Endothelial cell of umbilical vein (primary cell): ENCODE data around the gene FHOD3. TPM values are rescaled to one million over a fixed set of nuclear protein-coding genes. Genes with fewer than 3 reads are reported as not detected.

Source experiments
- BruUV-seq: library from RNA; stranded (reverse); fragments of 400-500 nt; replicated peaks from 2 replicates; lab custom pipeline; 2021; lab: Mats Ljungman, UMichigan
- CTCF ChIA-PET: fragments of 300-600, 350-600 bp; sonication (Branson Sonifier 250); formaldehyde crosslinking; loops from one replicate; lab custom pipeline; 2021; ENCODE audit warnings: antibody characterized with exemption, inconsistent platforms; lab: Charles Lee
- POLR2A ChIA-PET: fragments of 300-600, 350-600 bp; sonication (Branson Sonifier 250); formaldehyde crosslinking; loops from one replicate; lab custom pipeline; 2021; ENCODE audit warnings: antibody characterized with exemption, inconsistent platforms; lab: Charles Lee
- DNase-seq: peaks from one replicate; pipeline ENCODE4 v3.0.0-alpha.2; 2011; ENCODE audit warnings: low read depth, low spot score
- FAIRE-seq: peaks from 2 replicates; lab custom pipeline; 2011; peaks lifted over from hg19 to GRCh38; lab: Jason Lieb, UNC
- H2AFZ ChIP-seq: 2 replicates; pipeline ENCODE4 v1.6.0; 2012; ENCODE audit warnings: low read depth, low read length, control low read depth, inconsistent platforms
- H3K27ac ChIP-seq: 2 replicates; pipeline ENCODE4 v1.5.1; 2011; ENCODE audit warnings: low read depth, mild to moderate bottlenecking, control low read depth, low read length, moderate library complexity; ENCODE audit not compliant: insufficient read depth
- H3K27me3 ChIP-seq, 2 experiments: 2 replicates each; pipeline versions ENCODE4 v1.6.0 to v1.6.1; 2011; ENCODE audit warnings: low read length in 2 of 2, mixed read lengths in 1 of 2; ENCODE audit not compliant: control insufficient read depth in 2 of 2, insufficient read depth in 2 of 2
- H3K36me3 ChIP-seq, 2 experiments: 2 replicates in 1 of 2; 3 replicates in 1 of 2; pipeline ENCODE4 v1.5.1; 2011; ENCODE audit warnings: low read length in 2 of 2, mild to moderate bottlenecking in 1 of 2, moderate library complexity in 1 of 2; ENCODE audit not compliant: control insufficient read depth in 2 of 2, insufficient read depth in 2 of 2; ENCODE audit errors: extremely low read depth in 1 of 2
- H3K4me1 ChIP-seq: 3 replicates; pipeline ENCODE4 v1.5.1; 2011; ENCODE audit warnings: mild to moderate bottlenecking, low read length; ENCODE audit not compliant: control insufficient read depth, insufficient read depth; ENCODE audit errors: extremely low read depth
- H3K4me2 ChIP-seq: 2 replicates; pipeline ENCODE4 v1.6.1; 2011; ENCODE audit warnings: low read length, control low read depth, mixed read lengths; ENCODE audit not compliant: insufficient read depth
- H3K4me3 ChIP-seq, 3 experiments: fragments of 200-600 bp in 1 of 3; sonication (generic), shearing (Covaris generic) in 1 of 3; replicated peaks in 1 of 3; 2 replicates each; pipeline ENCODE4 v1.5.1; 2011 to 2016; ENCODE audit warnings: control low read depth in 3 of 3, low read length in 3 of 3, mild to moderate bottlenecking in 2 of 3, inconsistent platforms in 1 of 3, low read depth in 1 of 3, moderate library complexity in 1 of 3; ENCODE audit not compliant: insufficient read depth in 1 of 3
- H3K79me2 ChIP-seq: 2 replicates; pipeline ENCODE4 v1.6.0; 2012; ENCODE audit warnings: low read length, inconsistent platforms; ENCODE audit not compliant: control insufficient read depth, insufficient read depth
- H3K9ac ChIP-seq: replicated peaks from 2 replicates; pipeline ENCODE3; 2011; ENCODE audit warnings: low read length, control low read depth; ENCODE audit not compliant: insufficient read depth; ENCODE audit errors: extremely low read depth
- H3K9me1 ChIP-seq: replicated peaks from 3 replicates; pipeline ENCODE4 v1.6.0; 2011; ENCODE audit warnings: mild to moderate bottlenecking, low read length; ENCODE audit not compliant: control insufficient read depth, insufficient read depth; ENCODE audit errors: extremely low read depth
- H3K9me3 ChIP-seq: replicated peaks from 2 replicates; pipeline ENCODE4 v1.5.1; 2012; ENCODE audit warnings: low read length, inconsistent platforms; ENCODE audit not compliant: control insufficient read depth, insufficient read depth
- H4K20me1 ChIP-seq: replicated peaks from 2 replicates; pipeline ENCODE3; 2011; ENCODE audit warnings: mild to moderate bottlenecking, low read length; ENCODE audit not compliant: control insufficient read depth, insufficient read depth; ENCODE audit errors: extremely low read depth
- EZH2 ChIP-seq: IDR thresholded peaks from 2 replicates; pipeline ENCODE4 v1.6.1; 2012; ENCODE audit warnings: borderline replicate concordance, low read depth, mild to moderate bottlenecking, moderate library complexity, low read length, inconsistent platforms; ENCODE audit not compliant: severe bottlenecking
- FOS ChIP-seq: IDR thresholded peaks from 2 replicates; pipeline ENCODE4 v1.6.1; 2011; ENCODE audit warnings: mild to moderate bottlenecking, low read length, moderate library complexity, borderline replicate concordance; ENCODE audit not compliant: insufficient read depth
- GATA2 ChIP-seq: IDR thresholded peaks from 2 replicates; pipeline ENCODE4 v1.7.0; 2011; ENCODE audit warnings: low read depth, mild to moderate bottlenecking, moderate library complexity, mixed read lengths, low read length; ENCODE audit not compliant: insufficient read length, insufficient read depth
- JUN ChIP-seq: IDR thresholded peaks from 2 replicates; pipeline ENCODE4 v1.6.1; 2011; ENCODE audit warnings: borderline replicate concordance, low read depth; ENCODE audit not compliant: insufficient read length, insufficient read depth
- MYC ChIP-seq: IDR thresholded peaks from one replicate; pipeline ENCODE4 v1.6.1; 2011; ENCODE audit warnings: mild to moderate bottlenecking, low read depth, low read length
- POLR2A ChIP-seq: IDR thresholded peaks from 2 replicates; pipeline ENCODE4 v1.6.1; 2012; ENCODE audit warnings: low read depth, mild to moderate bottlenecking, control low read depth, low read length
- POLR2AphosphoS5 ChIP-seq: IDR thresholded peaks from 2 replicates; pipeline ENCODE4 v1.6.1; 2012; ENCODE audit warnings: low read depth, mild to moderate bottlenecking, control low read depth, low read length, moderate library complexity; ENCODE audit not compliant: insufficient read depth
- dilution Hi-C: fragments of 300-500 bp; cut with MboI; formaldehyde crosslinking; loops from one replicate; pipeline ENCODE4 v1.15.0; 2019; ENCODE audit warnings: low sequenced_read_pairs; ENCODE audit not compliant: extremely low pct_ligation_motif_present
- intact Hi-C: fragments of 100-400 bp; cut with micrococcal nuclease; formaldehyde crosslinking; loops from one replicate; pipeline ENCODE4 v1.10.0; 2022
- polyA plus RNA-seq, 4 experiments: library from polyadenylated mRNA; depleted of rRNA in 3 of 4; stranded (reverse) in 3 of 4; unstranded in 1 of 4; fragments of >200 nt; gene quantifications; 2 replicates each; pipeline versions ENCODE4 v1.2.1 to v1.2.3, GENCODE V29; 2011 to 2012; ENCODE audit warnings: missing spikeins in 1 of 4
- total RNA-seq: library from RNA; stranded (reverse); gene quantifications from 2 replicates; pipeline ENCODE4 v1.2.3, GENCODE V29; 2021
- TF ChIP-seq, protein P1 (sequence below), 2 donors: IDR thresholded peaks; 1 replicate in 1 of 2; 2 replicates in 1 of 2; pipeline ENCODE4 v1.5.1; 2011; ENCODE audit warnings: low read length in 2 of 2, mild to moderate bottlenecking in 2 of 2, moderate library complexity in 2 of 2, control low read depth in 1 of 2, inconsistent platforms in 1 of 2, low read depth in 1 of 2; ENCODE audit not compliant: insufficient read depth in 1 of 2; ENCODE audit errors: extremely low read depth in 1 of 2

Gene FHOD3
- total and polyA plus RNA-seq, 2 donors (not counting 3 experiments of a cell fraction or from before 2014, with no cell fraction given), result 0.06 to 1.5 TPM

DNA sequence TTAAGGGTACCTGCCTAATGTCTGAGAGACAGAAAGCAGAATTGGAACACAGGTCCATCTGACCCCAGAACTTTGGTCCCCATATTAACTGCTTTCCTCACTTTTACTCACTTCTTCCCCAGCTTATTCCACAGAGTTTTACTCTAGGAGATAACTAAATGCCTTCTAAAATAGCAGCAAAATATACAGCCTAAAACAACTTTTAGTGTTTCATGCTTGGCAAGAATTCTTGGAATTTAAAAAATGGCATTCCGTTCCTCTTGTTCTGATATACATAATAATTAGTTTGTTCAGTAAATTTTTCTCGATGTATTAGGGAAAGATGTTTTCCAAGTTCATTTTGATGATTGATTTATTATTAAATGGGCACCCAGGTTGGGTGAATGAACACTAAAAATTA is 151.9 kb downstream of the FHOD3 start:
- Histone ChIP-seq H3K9me1 (no peaks in the 10 kb centered on the region), H3K27me3 (no peaks in the 10 kb centered on the region), H3K9ac (no peak overlapping the region), H4K20me1 (no peaks in the 10 kb centered on the region), H3K79me2 (no peaks in the 10 kb centered on the region), H3K4me3 (no peak overlapping the region), H3K27ac (no peak overlapping the region), H3K9me3 (no peaks in the 10 kb centered on the region), H3K4me2 (no peak overlapping the region), H2AFZ (no peak overlapping the region), H3K36me3 (no peaks in the 10 kb centered on the region), H3K4me1 (no peaks in the 10 kb centered on the region)
- ChIA-PET POLR2A (no interaction called here), CTCF (interaction anchor here (1.0 kb wide), 1 partner anchor 13 kb away, joined by 3 read pairs; no protein-coding TSS in a partner anchor)
- DNase-seq, result no peak
- no peak for FAIRE-seq
- TF ChIP-seq GATA2, result no peak
- TF ChIP-seq POLR2AphosphoS5, result no peak
- TF ChIP-seq EZH2, result no peak
- TF ChIP-seq, protein P1, sequence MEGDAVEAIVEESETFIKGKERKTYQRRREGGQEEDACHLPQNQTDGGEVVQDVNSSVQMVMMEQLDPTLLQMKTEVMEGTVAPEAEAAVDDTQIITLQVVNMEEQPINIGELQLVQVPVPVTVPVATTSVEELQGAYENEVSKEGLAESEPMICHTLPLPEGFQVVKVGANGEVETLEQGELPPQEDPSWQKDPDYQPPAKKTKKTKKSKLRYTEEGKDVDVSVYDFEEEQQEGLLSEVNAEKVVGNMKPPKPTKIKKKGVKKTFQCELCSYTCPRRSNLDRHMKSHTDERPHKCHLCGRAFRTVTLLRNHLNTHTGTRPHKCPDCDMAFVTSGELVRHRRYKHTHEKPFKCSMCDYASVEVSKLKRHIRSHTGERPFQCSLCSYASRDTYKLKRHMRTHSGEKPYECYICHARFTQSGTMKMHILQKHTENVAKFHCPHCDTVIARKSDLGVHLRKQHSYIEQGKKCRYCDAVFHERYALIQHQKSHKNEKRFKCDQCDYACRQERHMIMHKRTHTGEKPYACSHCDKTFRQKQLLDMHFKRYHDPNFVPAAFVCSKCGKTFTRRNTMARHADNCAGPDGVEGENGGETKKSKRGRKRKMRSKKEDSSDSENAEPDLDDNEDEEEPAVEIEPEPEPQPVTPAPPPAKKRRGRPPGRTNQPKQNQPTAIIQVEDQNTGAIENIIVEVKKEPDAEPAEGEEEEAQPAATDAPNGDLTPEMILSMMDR (IDR thresholded peaks at IDR 0.05; ENCODE audit: extremely low read depth in 1 of 2, insufficient read depth in 1 of 2, low read depth in 1 of 2, low read length in 2 of 2), result no peak
- intact Hi-C loops (no loop called here), dilution Hi-C loops (no loop called here)
- no TSS peak for BruUV-seq

DNA sequence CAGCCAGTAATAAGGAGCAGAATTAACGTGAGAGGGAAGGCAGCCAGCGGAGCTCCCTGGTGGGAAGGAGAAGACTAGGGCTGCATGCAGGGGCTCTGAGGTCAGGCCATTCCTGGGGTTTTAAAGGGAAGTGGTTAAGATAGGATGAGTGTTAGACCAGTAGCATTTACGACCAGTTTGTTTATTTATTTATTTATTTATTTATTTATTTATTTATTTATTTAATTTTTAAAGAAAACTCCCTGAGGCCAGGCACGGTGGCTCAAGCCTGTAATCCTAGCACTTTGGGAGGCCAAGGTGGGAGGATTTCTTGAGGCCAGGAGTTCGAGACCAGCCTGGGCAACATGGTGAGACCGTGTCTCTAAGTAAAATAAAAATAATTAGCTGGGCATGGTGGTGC is 152.8 kb downstream of the FHOD3 start:
- CTCF ChIA-PET, result no interaction called here
- FAIRE-seq, result no peak

More for the DNA sequence above, 152.8 kb downstream of the FHOD3 start:
- TF ChIP-seq FOS (no peak), JUN (no peak), GATA2 (no peak), POLR2A (no peak), MYC (no peak)
- TF ChIP-seq, protein P1 (IDR thresholded peaks at IDR 0.05; ENCODE audit: extremely low read depth in 1 of 2, insufficient read depth in 1 of 2, low read depth in 1 of 2, low read length in 2 of 2), result no peak
- Histone ChIP-seq H3K4me2 (no peak overlapping the region), H3K27me3 (no peaks in the 10 kb centered on the region), H3K4me3 (no peak overlapping the region), H3K27ac (no peak overlapping the region), H3K9me3 (no peaks in the 10 kb centered on the region), H3K36me3 (no peaks in the 10 kb centered on the region), H3K79me2 (no peaks in the 10 kb centered on the region), H3K4me1 (no peaks in the 10 kb centered on the region), H3K9me1 (no peaks in the 10 kb centered on the region), H3K9ac (no peak overlapping the region), H4K20me1 (no peaks in the 10 kb centered on the region), H2AFZ (no peak overlapping the region)
- BruUV-seq, result no TSS peak
- intact Hi-C loops (no loop called here), dilution Hi-C loops (no loop called here)
- POLR2A ChIA-PET, result no interaction called here
- DNase-seq, result no peak
